OCI-LY7 (cell line): Measurements from ENCODE around the gene ABCB8.

Experiments used
- CTCF ChIP-seq: fragments of 200-600 bp; sonication (generic); conservative IDR thresholded peaks from 2 replicates; pipeline ENCODE4 v1.5.1; 2014; ENCODE audit warnings: mild to moderate bottlenecking, antibody characterized with exemption, low read length, moderate library complexity, mixed read lengths
- EZH2phosphoT487 ChIP-seq: fragments of 200-600 bp; sonication (generic); IDR thresholded peaks from 2 replicates; pipeline ENCODE4 v1.6.1; 2018; ENCODE audit warnings: low read depth, borderline replicate concordance, mild to moderate bottlenecking, mixed run types, antibody characterized with exemption, low read length, moderate library complexity, mixed read lengths

GRCh38 chr7:151095123-151095797 is 67.0 kb downstream of the ABCB8 start:
- TF ChIP-seq CTCF, result no peak
- TF ChIP-seq EZH2phosphoT487, result no peak
